T-helper 1 cell treated with Interleukin-12 subunit alpha and Interleukin-12 subunit beta and Interleukin-4 antibody, amounts not matched to agents 30 ng/mL and 1 ng/mL, for 36 hours (primary cell): ENCODE data around the gene MAGEC3. TPM values are rescaled to one million over a fixed set of nuclear protein-coding genes. Genes with fewer than 3 reads are reported as not detected.

Experiments used
- intact Hi-C: fragments of 100-400 bp; cut with micrococcal nuclease; formaldehyde crosslinking; loops from one replicate; pipeline ENCODE4 v1.15.1; 2024
- total RNA-seq: library from RNA; stranded (reverse); gene quantifications from 2 replicates; pipeline ENCODE4 v1.2.3, GENCODE V29; 2022

Gene MAGEC3
- total RNA-seq, 1 donor from 2014 or later, result not detected

DNA sequence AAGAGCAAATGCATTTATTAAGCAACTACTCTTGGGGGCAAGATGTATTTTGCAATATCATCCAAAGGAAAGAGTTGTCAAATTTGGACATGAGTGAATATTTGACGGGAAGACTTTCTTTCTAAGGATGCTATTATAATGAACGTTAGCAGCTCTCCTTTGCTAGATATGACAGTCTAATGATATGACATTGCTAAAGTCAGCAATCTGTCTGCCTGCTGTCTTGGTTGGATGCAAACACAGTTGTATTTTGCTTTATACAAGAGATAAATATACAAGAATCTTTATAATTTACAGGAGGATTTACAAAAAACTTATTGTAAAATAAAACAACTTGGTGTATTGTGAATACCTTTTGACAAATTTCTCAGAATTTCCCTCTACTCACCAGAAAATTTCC is 103.1 kb downstream of the MAGEC3 start:
- intact Hi-C loops, result no loop called here

GRCh38 chrX:141945426-141945825 is 107.3 kb downstream of the MAGEC3 start:
- intact Hi-C loops, result no loop called here

DNA sequence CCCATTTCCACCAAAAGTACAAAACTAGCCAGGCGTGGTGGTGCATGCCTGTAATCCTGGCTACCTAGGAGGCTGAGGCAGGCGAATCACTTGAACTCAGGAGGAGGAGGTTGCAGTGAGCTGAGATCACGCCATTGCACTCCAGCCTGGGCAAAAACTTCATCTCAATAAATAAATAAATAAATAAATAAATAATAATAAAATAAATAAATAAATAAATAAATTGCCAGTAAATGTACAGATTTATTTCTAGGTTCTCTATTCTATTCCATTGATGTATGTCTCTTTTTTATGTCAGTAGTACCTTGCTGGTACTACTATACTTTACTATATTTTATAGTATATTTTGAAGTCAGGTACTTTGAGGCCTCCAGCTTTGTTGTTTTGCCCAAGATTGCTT is 109.2 kb downstream of the MAGEC3 start:
- intact Hi-C loops, result no loop called here

Other genes with a start within 250 kb of the MAGEC3 start
- gene SPANXA2, start 248.6 kb upstream of the MAGEC3 start, total RNA-seq, result not detected in 2 replicates
- gene SPANXD, start 139.6 kb upstream of the MAGEC3 start, total RNA-seq, result not detected in 2 replicates
- gene MAGEC1, start 65.6 kb downstream of the MAGEC3 start, total RNA-seq, result not detected in 2 replicates